Endothelial cell of umbilical vein (primary cell): ENCODE results near the gene OXSR1. TPM values are rescaled to one million over a fixed set of nuclear protein-coding genes. Genes with fewer than 3 reads are reported as not detected.

Experiments used
- BruUV-seq: library from RNA; stranded (reverse); fragments of 400-500 nt; replicated peaks from 2 replicates; lab custom pipeline; 2021; lab: Mats Ljungman, UMichigan
- CTCF ChIA-PET: fragments of 300-600, 350-600 bp; sonication (Branson Sonifier 250); formaldehyde crosslinking; loops from one replicate; lab custom pipeline; 2021; ENCODE audit warnings: antibody characterized with exemption, inconsistent platforms; lab: Charles Lee
- POLR2A ChIA-PET: fragments of 300-600, 350-600 bp; sonication (Branson Sonifier 250); formaldehyde crosslinking; loops from one replicate; lab custom pipeline; 2021; ENCODE audit warnings: antibody characterized with exemption, inconsistent platforms; lab: Charles Lee
- DNase-seq: peaks from one replicate; pipeline ENCODE4 v3.0.0-alpha.2; 2011; ENCODE audit warnings: low read depth, low spot score
- FAIRE-seq: peaks from 2 replicates; lab custom pipeline; 2011; peaks lifted over from hg19 to GRCh38; lab: Jason Lieb, UNC
- H2AFZ ChIP-seq: 2 replicates; pipeline ENCODE4 v1.6.0; 2012; ENCODE audit warnings: low read depth, low read length, control low read depth, inconsistent platforms
- H3K27ac ChIP-seq: 2 replicates; pipeline ENCODE4 v1.5.1; 2011; ENCODE audit warnings: low read depth, mild to moderate bottlenecking, control low read depth, low read length, moderate library complexity; ENCODE audit not compliant: insufficient read depth
- H3K27me3 ChIP-seq, 2 experiments: 2 replicates each; pipeline versions ENCODE4 v1.6.0 to v1.6.1; 2011; ENCODE audit warnings: low read length in 2 of 2, mixed read lengths in 1 of 2; ENCODE audit not compliant: control insufficient read depth in 2 of 2, insufficient read depth in 2 of 2
- H3K36me3 ChIP-seq, 2 experiments: 2 replicates in 1 of 2; 3 replicates in 1 of 2; pipeline ENCODE4 v1.5.1; 2011; ENCODE audit warnings: low read length in 2 of 2, mild to moderate bottlenecking in 1 of 2, moderate library complexity in 1 of 2; ENCODE audit not compliant: control insufficient read depth in 2 of 2, insufficient read depth in 2 of 2; ENCODE audit errors: extremely low read depth in 1 of 2
- H3K4me1 ChIP-seq: 3 replicates; pipeline ENCODE4 v1.5.1; 2011; ENCODE audit warnings: mild to moderate bottlenecking, low read length; ENCODE audit not compliant: control insufficient read depth, insufficient read depth; ENCODE audit errors: extremely low read depth
- H3K4me2 ChIP-seq: 2 replicates; pipeline ENCODE4 v1.6.1; 2011; ENCODE audit warnings: low read length, control low read depth, mixed read lengths; ENCODE audit not compliant: insufficient read depth
- H3K4me3 ChIP-seq, 3 experiments: fragments of 200-600 bp in 1 of 3; sonication (generic), shearing (Covaris generic) in 1 of 3; replicated peaks in 1 of 3; 2 replicates each; pipeline ENCODE4 v1.5.1; 2011 to 2016; ENCODE audit warnings: control low read depth in 3 of 3, low read length in 3 of 3, mild to moderate bottlenecking in 2 of 3, inconsistent platforms in 1 of 3, low read depth in 1 of 3, moderate library complexity in 1 of 3; ENCODE audit not compliant: insufficient read depth in 1 of 3
- H3K79me2 ChIP-seq: 2 replicates; pipeline ENCODE4 v1.6.0; 2012; ENCODE audit warnings: low read length, inconsistent platforms; ENCODE audit not compliant: control insufficient read depth, insufficient read depth
- H3K9ac ChIP-seq: replicated peaks from 2 replicates; pipeline ENCODE3; 2011; ENCODE audit warnings: low read length, control low read depth; ENCODE audit not compliant: insufficient read depth; ENCODE audit errors: extremely low read depth
- H3K9me1 ChIP-seq: replicated peaks from 3 replicates; pipeline ENCODE4 v1.6.0; 2011; ENCODE audit warnings: mild to moderate bottlenecking, low read length; ENCODE audit not compliant: control insufficient read depth, insufficient read depth; ENCODE audit errors: extremely low read depth
- H3K9me3 ChIP-seq: replicated peaks from 2 replicates; pipeline ENCODE4 v1.5.1; 2012; ENCODE audit warnings: low read length, inconsistent platforms; ENCODE audit not compliant: control insufficient read depth, insufficient read depth
- H4K20me1 ChIP-seq: replicated peaks from 2 replicates; pipeline ENCODE3; 2011; ENCODE audit warnings: mild to moderate bottlenecking, low read length; ENCODE audit not compliant: control insufficient read depth, insufficient read depth; ENCODE audit errors: extremely low read depth
- CTCF ChIP-seq, 2 donors: IDR thresholded peaks; 1 replicate in 1 of 2; 2 replicates in 1 of 2; pipeline ENCODE4 v1.5.1; 2011; ENCODE audit warnings: low read length in 2 of 2, mild to moderate bottlenecking in 2 of 2, moderate library complexity in 2 of 2, control low read depth in 1 of 2, inconsistent platforms in 1 of 2, low read depth in 1 of 2; ENCODE audit not compliant: insufficient read depth in 1 of 2; ENCODE audit errors: extremely low read depth in 1 of 2
- EZH2 ChIP-seq: IDR thresholded peaks from 2 replicates; pipeline ENCODE4 v1.6.1; 2012; ENCODE audit warnings: borderline replicate concordance, low read depth, mild to moderate bottlenecking, moderate library complexity, low read length, inconsistent platforms; ENCODE audit not compliant: severe bottlenecking
- FOS ChIP-seq: IDR thresholded peaks from 2 replicates; pipeline ENCODE4 v1.6.1; 2011; ENCODE audit warnings: mild to moderate bottlenecking, low read length, moderate library complexity, borderline replicate concordance; ENCODE audit not compliant: insufficient read depth
- GATA2 ChIP-seq: IDR thresholded peaks from 2 replicates; pipeline ENCODE4 v1.7.0; 2011; ENCODE audit warnings: low read depth, mild to moderate bottlenecking, moderate library complexity, mixed read lengths, low read length; ENCODE audit not compliant: insufficient read length, insufficient read depth
- MAX ChIP-seq: IDR thresholded peaks from 2 replicates; pipeline ENCODE4 v1.6.1; 2011; ENCODE audit not compliant: insufficient read depth, insufficient read length
- dilution Hi-C: fragments of 300-500 bp; cut with MboI; formaldehyde crosslinking; loops from one replicate; pipeline ENCODE4 v1.15.0; 2019; ENCODE audit warnings: low sequenced_read_pairs; ENCODE audit not compliant: extremely low pct_ligation_motif_present
- intact Hi-C: fragments of 100-400 bp; cut with micrococcal nuclease; formaldehyde crosslinking; loops from one replicate; pipeline ENCODE4 v1.10.0; 2022
- polyA plus RNA-seq, 4 experiments: library from polyadenylated mRNA; depleted of rRNA in 3 of 4; stranded (reverse) in 3 of 4; unstranded in 1 of 4; fragments of >200 nt; gene quantifications; 2 replicates each; pipeline versions ENCODE4 v1.2.1 to v1.2.3, GENCODE V29; 2011 to 2012; ENCODE audit warnings: missing spikeins in 1 of 4
- total RNA-seq: library from RNA; stranded (reverse); gene quantifications from 2 replicates; pipeline ENCODE4 v1.2.3, GENCODE V29; 2021

OXSR1 gene
- total and polyA plus RNA-seq, 2 donors (not counting 3 experiments of a cell fraction or from before 2014, with no cell fraction given): 15.1 to 32.9 TPM

- Histone ChIP-seq H3K4me1 (peaks cover 4% of the 10 kb centered on the region), H3K79me2 (peaks cover 79% of the 10 kb centered on the region), H3K27ac (no peak overlapping the region), H2AFZ (no peak overlapping the region), H3K27me3 (no peaks in the 10 kb centered on the region), H3K9ac (no peak overlapping the region), H3K4me2 (no peak overlapping the region), H3K36me3 (no peaks in the 10 kb centered on the region), H3K4me3 (no peak overlapping the region), H3K9me1 (no peaks in the 10 kb centered on the region), H3K9me3 (no peaks in the 10 kb centered on the region), H4K20me1 (no peaks in the 10 kb centered on the region)
- CTCF ChIA-PET: interaction anchor here (1.8 kb wide), 1 partner anchor 76 kb away, joined by 5 read pairs; no protein-coding TSS in a partner anchor
- no TSS peak for BruUV-seq
- dilution Hi-C loops: no loop called here
- FAIRE-seq (no peak), DNase-seq (no peak)
- intact Hi-C loops: no loop called here
- POLR2A ChIA-PET: no interaction called here
- TF ChIP-seq FOS: no peak
- no peak for TF ChIP-seq MAX
- no peak for TF ChIP-seq CTCF (IDR thresholded peaks at IDR 0.05; ENCODE audit: extremely low read depth in 1 of 2, insufficient read depth in 1 of 2, low read depth in 1 of 2, low read length in 2 of 2)
- no peak for TF ChIP-seq GATA2
- TF ChIP-seq EZH2: no peak
Measured at GRCh38 chr3:38171622-38172021, 6.3 kb downstream of the OXSR1 start.
